NCI-H1417 treated with DMSO at 0.1 percent for 48 hours (cell line): ENCODE measurements around the gene FAM13A.
A peak's percentile ranks its signal among the peaks of the same experiment; 100 is the strongest.
"Not testable (repeated sequence)": the region's sequence is repeated elsewhere in the genome, so short reads cannot be mapped to it uniquely, and the experiment has no call there.

Experiments used
- DNase-seq: peaks from one replicate; lab custom pipeline; 2025; lab: John Stamatoyannopoulos, UW

Gene FAM13A

DNA sequence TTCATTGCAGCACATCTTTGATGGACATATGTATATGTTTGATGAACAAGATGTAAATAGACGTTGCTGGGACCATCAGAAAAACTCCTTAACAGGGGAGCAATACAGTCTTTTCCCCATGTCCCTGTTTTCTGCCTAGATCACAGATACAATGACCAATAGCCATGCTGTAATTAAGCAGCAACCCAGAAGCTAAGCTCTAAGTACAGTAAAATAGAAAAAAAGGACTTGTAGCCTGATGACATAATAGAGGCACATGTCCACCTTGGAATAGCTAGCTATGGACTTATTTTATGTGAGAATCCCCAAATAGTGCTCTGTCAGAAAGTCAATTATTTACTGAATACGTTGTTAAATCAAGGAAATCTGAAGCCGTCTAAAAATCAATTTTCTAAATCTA is 14.9 kb downstream of the FAM13A start:
- DNase-seq: no peak

- no peak for DNase-seq
Measured at GRCh38 chr4:89039730-89040338, 17.2 kb downstream of the FAM13A start.

GRCh38 chr4:89036535-89036934 is 20.4 kb downstream of the FAM13A start:
- DNase-seq: no peak

- DNase-seq: no peak
Measured at GRCh38 chr4:89031272-89031671, 25.7 kb downstream of the FAM13A start.

GRCh38 chr4:89029591-89029990 is 27.4 kb downstream of the FAM13A start:
- no peak for DNase-seq

- no peak for DNase-seq
Measured at GRCh38 chr4:89026542-89026941, 30.4 kb downstream of the FAM13A start.

- peak; percentile 84 for DNase-seq
Measured at GRCh38 chr4:89024051-89024675, 32.8 kb downstream of the FAM13A start.

DNA sequence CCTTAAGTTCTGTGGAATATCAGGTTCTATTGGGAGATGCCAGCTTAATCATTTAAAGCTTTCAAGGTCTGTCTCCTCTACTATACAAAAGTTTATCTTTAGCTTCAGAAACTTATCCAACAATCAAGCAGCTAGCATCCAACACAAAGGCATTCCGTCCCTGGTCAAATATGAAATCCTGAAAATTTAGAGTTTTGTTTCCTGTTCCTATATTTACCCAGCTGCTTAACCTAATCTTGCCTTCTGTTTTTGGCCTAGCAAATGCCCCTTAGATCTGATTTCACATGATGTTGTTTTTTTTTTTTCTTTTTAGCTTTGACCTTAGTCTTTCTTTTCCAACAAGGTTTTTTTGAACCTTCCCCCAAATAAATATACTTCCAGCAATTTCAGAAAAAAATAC is 33.8 kb downstream of the FAM13A start:
- DNase-seq: no peak

DNA sequence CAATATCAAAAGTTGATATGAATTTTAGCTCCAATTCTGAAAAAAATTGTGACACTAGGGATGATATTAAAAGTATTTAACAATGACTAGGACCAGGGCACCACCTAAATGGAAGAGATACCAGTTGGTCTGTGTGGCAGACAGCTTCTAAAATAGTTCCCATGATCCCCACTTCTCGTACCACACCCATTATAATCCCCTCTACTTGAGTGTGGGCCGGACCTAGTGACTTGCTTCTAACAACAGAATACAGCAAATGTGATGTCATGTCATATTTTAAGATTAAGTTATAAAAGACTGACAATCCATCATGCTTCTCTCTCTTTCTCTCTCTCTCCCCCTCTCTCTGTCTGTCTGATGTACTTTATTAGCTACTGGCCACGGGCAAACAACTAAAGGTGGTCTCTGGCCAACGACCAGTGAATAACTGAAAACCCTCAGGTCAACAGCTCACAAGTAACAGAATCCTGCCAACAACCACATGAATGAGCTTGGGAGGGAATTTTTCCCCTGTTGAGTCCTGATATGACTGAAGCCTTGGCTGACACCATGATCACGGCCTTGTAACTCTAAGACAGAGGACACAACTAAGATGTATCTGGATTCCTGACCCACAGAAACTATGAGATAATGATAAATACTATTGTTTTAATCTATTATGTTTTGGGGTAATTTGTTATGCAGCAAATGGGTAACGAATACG is 34.4 kb downstream of the FAM13A start:
- DNase-seq: no peak

- no peak for DNase-seq
Measured at GRCh38 chr4:89021684-89022083, 35.3 kb downstream of the FAM13A start.

DNA sequence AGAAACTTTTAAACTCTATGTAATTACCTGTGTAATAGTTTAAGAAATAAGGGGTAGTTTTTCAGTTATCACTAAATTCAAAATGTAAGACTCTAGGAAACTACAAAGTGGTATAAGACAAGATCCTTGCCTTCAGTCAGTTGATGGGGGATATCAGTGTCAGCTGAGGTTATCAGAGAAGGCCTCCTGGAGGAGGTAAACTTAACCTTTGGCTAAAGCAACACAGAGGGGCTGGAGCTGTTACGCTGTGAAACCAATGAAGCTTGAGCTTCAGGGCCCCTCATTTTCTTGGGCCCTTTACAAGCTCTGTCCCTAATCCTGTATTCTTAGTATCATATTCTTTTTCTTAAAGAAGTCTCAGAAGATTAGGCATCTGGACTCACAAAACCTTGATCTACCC is 35.9 kb downstream of the FAM13A start:
- no peak for DNase-seq

DNA sequence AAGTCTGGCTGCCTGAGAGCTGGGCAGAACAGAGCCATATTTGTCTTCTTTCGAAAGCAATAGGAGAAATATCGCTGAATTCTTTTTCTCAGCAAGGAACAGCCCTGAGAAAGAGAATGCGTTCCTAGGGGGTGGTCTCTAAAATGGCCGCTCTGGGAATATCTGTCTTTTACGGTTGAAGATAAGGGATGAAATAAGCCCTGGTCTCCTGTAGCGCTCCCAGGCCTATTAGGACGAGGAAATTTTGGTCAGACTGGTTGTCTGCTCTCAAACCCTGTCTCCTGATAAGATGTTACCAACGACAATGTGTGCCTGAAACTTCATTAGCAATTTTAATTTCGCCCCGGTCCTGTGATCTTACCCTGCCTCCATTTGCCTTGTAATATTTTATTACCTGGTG is 42.1 kb downstream of the FAM13A start:
- not testable (repeated sequence) for DNase-seq

DNA sequence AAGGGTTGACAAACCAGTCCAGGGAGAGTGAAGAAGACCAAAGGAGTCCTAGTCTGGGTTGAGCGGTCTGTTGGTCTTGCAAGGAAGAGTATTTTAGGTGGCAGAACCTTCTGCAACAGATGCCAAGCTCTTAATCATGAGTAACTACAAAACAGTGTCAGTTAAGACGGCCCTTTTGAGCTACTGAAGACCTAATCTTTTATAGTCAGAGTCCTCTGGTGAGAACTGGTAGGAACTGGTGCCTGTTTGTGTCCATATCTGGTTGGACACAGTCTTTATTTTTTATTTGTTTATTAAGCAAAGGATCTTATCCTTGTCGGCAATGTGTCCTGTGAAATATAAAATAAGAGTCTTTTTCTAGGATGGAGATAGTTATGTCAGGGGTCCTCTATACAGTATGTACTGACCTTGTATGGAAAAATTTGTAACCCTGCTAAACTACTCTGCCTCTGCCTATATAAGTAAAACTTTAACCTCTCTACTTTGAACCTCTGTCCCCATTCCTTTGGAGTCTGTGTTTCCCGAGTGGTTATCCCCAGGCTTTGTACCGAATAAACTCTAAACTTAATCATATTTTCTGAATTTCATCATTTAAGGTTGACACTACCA is 47.1 kb downstream of the FAM13A start:
- DNase-seq: no peak

DNA sequence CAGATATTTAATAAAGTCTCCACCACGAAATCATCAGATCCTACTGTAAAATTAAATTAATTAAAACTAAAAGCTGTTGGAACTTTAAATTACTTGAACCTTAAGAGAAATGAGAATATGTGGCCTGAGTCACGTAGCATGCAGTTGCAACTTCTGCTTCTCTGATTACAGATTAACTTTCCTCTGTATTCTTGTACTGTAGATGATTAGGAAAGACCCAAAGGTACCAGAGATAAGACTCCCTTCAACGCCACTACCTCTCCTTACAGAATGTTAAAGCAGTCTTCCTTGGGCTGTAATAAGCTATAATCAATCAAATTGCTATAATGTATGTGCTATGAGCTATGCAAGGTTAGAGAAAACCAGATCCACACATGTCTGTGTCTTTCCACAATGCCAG is 47.9 kb downstream of the FAM13A start:
- no peak for DNase-seq

DNA sequence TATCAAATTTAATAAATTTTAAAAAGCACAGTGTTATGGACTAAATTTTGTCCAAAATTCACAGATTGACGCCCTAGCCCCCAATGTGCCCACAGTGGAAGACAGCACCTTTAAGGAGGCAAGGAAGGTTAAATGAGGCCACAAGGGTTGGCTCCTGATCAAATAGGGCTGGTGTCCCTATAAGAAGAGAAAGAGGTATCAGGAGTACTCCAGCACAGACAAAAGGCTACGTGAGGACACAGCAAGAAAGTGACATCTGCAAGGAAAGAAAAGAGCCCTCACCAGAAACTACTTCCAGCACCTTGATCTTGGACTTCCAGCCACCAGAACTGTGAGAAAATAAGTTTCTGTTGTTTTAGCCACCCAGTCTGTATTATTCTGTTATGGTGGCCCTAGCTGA is 48.8 kb downstream of the FAM13A start:
- no peak for DNase-seq

- DNase-seq: no peak
Measured at GRCh38 chr4:89007338-89007939, 49.5 kb downstream of the FAM13A start.

GRCh38 chr4:89006307-89006706 is 50.7 kb downstream of the FAM13A start:
- no peak for DNase-seq

DNA sequence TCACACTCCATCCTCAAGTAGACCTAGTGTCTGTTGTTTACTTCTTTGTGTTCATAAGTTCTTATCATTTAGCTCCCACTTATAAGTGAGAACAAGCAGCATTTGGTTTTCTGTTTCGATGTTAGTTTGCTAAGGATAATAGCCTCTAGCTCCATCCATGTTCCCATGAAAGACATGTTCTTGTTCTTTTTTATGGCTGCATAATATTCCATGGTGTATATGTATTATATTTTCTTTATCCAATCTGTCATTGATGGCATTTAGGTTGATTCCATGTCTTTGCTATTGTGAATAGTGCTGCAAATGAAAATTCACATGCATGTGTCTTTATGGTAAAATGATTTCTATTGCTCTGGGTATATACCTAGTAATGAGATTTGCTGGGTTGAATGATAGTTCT is 51.9 kb downstream of the FAM13A start:
- not testable (repeated sequence) for DNase-seq

GRCh38 chr4:89001647-89002445 is 55.1 kb downstream of the FAM13A start:
- DNase-seq: peak; percentile 96

DNA sequence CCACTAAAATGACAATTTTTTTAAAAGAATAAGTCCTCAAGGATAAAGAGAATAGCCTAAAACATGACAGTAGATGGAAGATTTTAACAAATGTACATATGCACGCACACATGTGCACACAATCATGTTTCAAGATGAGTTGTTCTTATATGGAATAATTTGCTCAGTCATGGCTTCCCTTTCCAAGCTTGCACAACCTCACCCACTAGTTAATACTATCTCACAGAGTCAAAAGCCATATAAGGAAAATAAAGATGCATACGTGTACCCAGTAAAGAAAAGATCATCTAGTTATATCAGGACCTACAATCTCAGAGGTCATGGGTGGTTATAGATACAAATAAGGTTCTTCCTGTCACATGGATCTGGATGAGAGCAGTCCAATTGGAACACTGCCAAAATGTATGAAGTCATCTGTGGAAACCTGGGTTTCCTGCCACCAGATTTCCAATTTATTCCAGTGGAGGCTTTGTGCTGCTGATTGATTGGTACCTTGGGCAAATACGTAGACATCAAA is 56.1 kb downstream of the FAM13A start:
- peak; percentile 75 for DNase-seq

- no peak for DNase-seq
Measured at GRCh38 chr4:89000382-89000781, 56.6 kb downstream of the FAM13A start.
